NB4 (cell line): ENCODE data around the gene FASTK.

ENCODE experiments used
- MAX ChIP-seq: IDR thresholded peaks from 2 replicates; pipeline ENCODE4 v1.6.1; 2011; ENCODE audit warnings: low read depth, low read length
- POLR2A ChIP-seq: IDR thresholded peaks from 2 replicates; pipeline ENCODE4 v1.6.1; 2011; ENCODE audit warnings: mild to moderate bottlenecking; ENCODE audit not compliant: insufficient read length; ENCODE audit errors: extremely low read depth

- TF ChIP-seq POLR2A: no peak
- TF ChIP-seq MAX: no peak
These were observed 44.3 kb upstream of the FASTK start for GRCh38 chr7:151124899-151125399.
